Stimulated activated CD8-positive, alpha-beta memory T cell treated with anti-CD3 and anti-CD28 coated beads, Interleukin-7, amount 100 ng/mL, for 24 hours (primary cell): Measurements from ENCODE around the gene ACMSD.
"Not testable (repeated sequence)": the region's sequence is repeated elsewhere in the genome, so short reads cannot be mapped to it uniquely, and the experiment has no call there.

Experiments
- DNase-seq: peaks from one replicate; pipeline ENCODE4 v3.0.0-alpha.2; 2020; ENCODE audit warnings: low read depth

Gene ACMSD

DNA sequence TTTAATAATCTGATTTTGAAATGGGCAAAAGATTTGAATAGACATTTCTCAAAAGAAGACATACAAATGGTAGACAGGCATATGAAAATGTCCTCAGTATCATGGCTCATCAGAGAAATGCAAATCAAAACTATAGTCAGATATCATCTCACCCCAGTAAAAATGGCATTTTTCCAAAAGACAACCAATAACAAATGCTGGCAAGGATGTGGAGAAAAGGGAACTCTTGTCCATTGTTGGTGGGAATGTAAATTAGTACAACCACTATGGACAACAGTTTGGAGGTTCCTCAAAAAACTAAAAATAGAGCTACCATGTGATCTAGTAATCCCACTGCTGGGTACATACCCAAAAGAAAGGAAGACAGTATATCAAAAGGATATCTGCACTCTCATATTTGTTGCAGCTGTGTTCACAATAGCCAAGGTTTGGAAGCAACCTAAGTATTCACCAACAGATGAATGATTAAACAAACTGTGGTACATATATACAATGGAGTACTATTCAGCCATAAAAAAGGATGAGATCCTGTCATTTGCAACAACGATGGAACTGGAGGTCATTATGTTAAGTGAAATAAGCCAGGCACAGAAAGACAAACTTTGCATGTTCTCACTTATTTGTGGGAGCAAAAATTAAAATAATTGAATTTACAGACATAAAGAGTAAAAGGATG is 69.2 kb downstream of the ACMSD start:
- not testable (repeated sequence) for DNase-seq

DNA sequence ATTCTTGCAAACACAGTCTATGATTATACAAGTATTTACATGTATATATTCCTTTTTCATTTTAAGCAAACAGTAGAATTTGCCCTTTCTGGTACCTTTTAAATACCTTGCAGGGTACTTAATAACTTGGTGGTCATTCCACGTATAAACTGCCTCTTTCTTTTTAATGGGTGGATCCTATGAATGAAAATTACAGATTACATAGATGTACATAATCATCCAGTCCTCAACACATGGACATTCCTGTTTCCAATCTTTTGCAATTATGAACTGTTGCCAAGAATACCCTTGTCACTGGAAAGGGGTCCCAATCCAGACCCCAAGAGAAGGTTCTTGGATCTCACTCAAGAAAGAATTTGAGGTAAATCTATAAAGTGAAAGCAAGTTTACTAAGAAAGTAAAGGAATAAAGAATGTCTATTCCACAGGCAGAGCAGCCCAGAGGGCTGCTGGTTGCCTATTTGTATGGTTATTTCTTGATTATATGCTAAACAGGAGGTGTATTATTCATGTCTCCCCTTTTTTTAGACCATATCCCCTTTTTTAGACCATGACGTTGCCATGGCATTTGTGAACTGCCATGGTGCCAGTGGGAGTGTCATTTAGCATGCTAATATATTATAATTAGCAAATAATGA is 72.5 kb downstream of the ACMSD start:
- no peak for DNase-seq

DNA sequence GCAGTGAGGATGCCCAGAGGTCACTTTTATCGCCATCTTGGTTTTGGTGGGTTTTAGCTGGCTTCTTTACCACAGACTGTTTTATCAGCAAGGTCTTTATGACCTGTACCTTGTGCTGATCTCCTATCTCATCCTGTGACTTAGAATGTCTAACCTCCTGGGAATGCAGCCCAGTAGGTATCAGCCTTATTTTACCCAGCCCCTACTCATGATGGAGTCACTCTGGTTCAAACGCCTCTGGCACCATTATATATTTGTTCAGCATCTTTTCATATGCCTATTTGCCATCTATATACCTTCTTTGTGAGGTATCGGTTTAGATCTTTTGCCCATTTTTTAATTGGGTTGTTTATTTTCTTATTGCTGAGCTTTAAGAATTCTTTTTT is 73.0 kb downstream of the ACMSD start:
- no peak for DNase-seq

DNA sequence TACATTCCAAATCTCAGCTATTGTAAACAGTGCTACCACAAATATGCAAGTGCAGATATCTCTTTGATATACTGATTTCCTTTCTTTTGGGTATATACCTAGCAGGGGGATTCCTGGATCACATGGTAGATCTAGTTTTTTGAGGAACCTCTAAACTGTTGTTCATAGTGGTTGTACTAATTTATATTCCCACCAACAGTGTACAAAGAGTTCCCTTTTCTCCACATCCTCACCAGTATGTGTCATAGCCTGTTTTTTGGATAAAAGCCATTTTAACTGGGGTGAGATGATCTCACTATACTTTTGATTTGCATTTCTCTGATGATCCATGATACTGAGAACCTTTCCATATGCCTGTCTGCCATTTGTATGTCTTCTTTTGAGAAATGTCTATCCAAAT is 73.9 kb downstream of the ACMSD start:
- DNase-seq, result no peak

DNA sequence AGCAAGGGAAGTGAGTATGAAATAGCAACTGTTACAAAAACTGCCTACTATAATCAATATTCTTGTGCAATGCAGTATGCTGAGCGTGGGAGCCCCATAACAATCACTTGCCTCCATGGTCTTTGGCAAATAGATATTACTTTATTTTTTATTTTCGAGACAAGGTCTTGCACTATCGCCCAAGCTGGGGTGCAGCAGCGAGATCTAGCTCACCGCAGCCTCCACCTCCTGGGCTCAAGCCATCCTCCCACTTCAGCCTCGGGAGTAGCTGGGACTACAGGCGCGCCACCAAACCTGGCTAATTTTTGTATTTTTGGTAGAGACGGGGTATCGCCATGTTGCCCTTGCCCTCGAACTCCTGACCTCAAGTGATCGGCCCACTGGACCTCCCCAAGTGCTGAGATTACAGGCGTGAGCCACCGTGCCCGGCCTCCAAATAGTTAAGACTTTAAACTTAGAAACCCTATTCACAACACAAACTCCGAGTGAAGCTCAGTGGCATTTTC is 79.0 kb downstream of the ACMSD start:
- no peak for DNase-seq

DNA sequence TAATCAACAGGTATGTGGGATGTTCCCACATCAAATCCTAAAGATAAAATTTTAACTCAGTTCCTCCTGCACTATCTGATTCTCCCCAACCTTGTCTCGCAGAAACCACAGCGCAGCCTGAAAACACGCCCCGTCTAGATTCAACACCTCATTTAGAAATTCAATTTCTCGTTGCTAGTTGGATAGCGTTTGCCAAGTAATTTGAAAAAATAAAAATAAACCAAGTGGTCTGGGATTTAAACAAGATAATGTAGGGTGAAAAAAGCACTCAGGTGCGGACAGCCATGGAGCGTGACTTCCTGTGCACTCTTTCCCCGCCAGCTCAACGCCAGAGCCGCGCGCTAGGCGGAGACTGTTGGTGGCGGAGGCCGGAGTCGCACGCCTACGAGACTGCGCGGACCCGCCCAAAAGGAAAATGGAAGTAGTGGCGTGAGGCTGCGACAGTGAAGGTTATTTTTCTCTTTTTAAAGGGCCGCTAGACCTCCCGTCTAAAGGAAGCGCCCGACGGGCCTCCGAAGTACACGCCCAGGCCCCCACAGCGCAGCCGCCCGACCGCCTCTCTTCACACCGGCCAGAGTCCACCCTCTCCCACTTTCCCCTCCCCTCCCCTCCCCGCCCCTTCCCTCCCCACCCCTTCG is 79.6 kb downstream of the ACMSD start:
- no peak for DNase-seq

DNA sequence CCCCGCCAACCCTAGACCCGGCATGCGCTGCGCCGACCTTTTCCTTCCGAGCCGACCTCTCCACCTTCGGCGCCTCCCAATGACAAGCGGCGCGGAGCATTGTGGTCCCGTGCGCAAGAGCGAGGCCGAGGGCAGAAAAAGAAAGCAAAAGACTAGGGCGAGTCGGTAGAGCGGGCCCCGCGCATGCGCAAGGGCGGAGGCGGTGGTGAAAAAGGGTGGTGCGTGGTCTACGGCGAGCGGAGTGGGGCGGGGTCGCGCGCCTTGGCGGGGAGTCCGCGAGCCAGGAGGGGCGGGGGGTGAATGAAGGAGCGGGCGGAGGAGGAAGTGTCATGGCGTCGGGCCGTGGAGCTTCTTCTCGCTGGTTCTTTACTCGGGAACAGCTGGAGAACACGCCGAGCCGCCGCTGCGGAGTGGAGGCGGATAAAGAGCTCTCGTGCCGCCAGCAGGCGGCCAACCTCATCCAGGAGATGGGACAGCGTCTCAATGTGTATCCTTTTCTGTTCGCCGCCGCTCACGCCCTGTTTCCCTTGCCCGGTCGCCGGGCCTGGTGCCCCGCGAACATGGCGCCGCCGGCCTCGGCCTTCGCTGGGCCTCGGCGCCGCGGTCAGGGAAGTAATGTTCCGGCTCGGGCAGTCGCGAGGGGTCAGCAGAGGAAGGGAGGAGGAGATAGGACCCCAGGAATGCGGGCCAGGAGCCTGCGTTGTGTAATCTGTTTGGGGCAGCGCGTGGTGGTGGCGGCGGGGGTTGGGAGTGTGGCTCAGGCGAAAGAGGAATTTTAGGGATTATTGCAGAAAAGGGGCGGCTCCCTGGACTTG is 80.3 kb downstream of the ACMSD start, which contains the start of gene CCNT2:
TSS of gene CCNT2 (plus strand) at position 297 of the 815 bp plus-strand sequence. CDS start at position 330, 33 bp downstream.
- peak; percentile 97 for DNase-seq

DNA sequence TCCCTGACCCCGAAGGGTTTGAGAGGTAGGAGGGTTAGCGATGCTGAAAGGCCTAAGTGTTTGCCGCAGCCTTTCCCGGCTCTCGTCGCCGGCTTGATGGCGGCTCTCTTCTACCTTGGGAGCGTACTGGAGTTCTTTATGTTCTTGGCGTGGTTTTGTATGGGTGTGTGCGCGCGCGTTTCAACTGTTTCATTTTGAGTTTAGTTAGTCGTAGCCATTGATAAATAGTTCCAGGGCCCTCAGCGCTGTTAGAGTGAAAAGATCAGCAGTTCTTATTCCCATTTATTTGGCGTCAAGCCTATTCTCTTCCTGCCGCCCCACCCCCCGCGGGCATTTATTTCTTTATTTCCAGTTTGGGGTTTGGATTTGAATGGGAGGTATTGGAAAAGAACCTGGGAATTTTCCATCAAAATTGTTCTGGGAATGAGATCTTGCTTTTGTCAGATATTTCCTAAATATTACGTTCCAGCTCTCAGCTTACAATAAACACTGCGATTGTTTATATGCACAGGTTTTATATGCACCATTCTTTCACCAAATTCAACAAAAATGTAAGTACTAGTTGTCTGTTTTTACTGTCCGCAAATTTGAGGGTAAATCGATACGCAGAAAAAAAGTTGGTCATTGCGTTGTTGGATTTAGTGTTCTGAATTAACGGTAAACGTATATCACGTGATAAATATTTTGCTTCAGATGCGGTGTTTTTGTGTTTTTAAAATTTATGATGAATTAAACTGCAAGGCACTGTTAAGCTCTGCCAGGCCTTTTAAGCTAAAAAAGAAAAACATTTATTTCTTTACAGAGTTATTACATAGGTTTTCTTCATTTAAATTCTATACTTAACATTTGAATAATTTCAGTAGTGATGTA is 81.2 kb downstream of the ACMSD start:
- DNase-seq, result peak; percentile 26

DNA sequence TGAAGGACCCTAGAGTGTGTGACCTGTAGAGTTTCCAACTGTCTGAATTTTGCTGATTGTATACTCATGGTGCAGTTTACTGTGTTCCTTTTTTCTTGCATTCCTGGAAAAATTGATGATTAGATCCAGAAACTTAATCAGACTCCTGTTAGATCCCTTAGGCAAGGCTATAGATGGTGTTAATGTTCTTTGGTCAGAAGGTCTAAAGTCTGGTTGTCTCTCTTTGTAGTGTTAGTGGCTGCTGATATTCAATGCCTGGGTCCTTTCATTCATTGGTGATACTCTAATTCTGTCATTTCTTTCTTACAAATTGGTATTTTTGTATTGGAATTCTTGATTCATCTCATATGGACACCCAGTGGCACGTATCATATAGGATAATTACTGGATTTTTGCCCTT is 86.5 kb downstream of the ACMSD start:
- DNase-seq, result no peak

DNA sequence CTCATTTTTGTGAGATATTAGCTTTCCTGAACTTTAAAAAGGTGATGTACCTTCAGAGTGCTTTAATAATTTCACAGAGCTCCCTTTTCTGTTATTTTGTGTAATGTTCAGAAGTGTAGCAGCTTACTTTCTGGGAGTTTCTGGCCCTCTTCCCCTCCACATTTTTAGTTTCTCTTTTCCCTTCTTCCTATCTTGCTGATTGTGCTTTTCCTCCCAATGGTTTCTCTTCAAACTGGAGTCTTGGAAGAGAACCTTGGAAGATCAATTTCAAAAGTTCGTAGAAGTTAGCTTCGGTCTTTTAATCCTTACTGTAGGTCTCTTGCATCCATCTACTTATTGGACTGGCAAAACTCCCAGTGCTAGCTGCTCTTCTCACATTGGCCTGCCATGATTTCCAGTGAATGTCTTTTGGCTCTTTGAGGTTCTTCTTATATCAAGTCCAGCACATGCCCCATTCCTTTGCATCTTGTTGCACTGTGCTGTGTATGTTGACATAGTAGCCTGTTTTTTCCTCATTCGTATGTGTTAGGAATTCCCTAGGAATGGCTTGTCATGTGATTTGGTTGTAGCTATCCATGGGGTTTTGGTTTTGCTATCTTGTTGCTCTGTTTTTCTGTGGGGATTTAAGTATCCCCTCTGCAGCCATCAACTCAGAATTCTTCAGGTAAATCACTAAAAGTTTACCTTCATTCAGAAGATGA is 88.0 kb downstream of the ACMSD start:
- no peak for DNase-seq

DNA sequence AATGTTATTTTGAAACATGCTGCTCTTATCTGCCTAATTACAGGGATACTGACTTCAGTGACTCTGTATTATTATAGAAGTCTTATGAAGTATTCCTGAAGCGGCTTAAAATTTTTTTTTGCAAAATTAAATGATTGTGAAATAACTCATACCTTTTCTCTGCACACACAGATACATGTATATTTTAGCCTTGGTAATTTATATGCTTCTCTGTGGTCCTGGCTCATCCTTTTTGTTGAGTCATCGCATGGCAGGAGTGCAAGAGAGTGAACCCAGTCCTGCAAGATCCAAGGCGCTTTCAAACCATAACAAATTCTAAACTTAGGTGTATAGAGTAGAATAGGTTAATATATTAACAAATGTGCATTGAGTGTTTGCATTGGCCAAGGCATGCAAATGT is 88.8 kb downstream of the ACMSD start:
- no peak for DNase-seq

DNA sequence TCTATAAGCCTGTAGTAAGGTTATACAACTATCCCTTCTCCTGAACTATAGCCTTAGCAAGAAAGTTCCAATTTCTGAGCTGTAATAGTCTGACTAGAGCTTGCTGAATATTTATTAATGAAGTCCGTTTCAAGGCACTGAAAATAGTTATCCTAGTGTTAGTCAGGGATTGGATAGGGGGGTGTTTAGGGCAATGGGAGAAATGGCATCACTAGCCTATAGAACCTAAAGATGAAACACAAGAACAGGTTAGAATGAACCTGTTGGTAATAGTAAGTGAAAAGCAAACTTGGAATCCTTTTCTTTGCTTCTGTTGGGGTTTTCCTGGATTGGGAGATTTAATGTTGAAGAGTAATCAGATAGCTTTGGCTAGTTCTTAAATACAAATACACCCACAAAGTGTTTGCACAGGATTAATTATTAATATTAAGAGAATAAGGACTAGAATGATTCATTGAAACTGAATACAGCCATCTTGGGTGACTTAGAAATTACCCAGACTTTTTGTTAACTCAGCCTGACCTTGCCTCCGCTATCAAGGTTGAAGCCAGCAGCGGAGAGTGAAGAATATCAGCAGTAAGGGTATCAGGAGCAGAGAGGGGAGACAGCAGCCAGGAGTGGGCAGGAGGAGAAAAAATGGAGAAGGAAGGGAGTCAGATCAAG is 94.6 kb downstream of the ACMSD start:
- no peak for DNase-seq

DNA sequence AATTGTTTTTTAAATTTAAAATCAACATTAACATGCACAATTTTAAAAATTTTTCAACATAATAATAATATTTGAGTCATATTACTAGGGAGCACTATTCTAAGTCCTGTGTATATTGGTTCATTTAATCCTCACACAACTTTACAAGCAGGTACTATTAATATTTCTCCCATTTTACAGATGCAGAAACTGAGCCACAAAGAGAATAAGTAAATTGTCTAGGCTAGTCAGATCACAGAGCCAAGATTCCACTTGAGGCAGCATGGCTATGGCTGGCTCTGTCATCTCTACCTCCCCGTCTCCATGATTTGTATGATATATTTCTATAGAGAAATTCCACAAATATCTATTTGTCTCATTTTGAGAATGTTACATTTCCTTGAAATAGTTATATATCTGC is 95.3 kb downstream of the ACMSD start:
- DNase-seq, result no peak

DNA sequence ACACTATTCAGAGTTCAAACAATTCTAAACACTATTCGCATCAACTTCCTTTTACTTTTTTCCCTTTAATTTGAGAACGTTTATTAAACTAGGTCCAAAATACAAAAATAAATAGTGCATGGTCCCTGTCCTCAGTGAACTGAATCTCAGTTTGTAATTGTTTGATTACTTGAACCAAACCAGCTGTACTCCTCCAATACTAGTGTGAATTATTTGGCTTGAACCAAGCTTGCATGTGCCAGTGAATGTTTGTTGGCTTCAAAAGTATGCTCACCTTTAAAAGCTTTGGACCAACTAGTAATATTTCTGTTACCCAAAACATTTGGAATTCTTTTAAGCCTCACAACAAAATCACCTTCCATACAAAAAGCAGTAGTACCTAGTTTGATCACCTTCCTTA is 95.7 kb downstream of the ACMSD start:
- DNase-seq, result no peak

DNA sequence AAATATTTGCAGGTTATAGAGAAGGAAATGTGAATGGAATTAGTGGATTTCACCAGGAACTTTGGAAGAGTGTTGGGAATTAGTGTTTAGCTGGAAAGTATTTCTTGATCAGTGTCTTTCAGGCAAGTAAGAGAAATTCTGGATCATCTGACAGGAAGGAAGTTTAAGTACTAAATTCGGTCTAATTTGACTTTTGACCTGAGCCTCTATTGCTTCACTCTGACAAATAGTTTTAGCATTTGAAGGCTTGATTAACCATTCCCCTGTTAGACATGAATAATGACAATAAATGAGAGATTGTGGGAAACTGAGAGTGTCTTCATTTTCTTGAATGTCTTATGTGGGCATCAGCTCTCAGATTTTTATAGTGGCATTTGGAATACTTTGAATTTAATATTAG is 96.2 kb downstream of the ACMSD start:
- no peak for DNase-seq

DNA sequence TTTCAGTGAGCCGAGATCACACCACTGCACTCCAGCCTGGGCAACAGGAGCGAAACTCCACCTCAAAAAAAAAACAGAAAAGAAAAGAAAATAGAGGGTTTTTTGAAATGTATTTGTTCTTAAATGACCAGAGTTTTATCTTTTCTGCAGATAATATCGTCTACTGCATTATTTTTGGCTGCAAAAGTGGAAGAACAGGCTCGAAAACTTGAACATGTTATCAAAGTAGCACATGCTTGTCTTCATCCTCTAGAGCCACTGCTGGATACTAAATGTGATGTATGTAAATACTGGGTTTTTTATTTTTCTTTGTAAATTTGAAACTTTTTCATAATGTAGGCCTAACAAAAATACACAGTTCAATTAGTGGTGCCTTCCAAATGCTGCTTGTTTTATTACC is 98.3 kb downstream of the ACMSD start:
- DNase-seq, result no peak

DNA sequence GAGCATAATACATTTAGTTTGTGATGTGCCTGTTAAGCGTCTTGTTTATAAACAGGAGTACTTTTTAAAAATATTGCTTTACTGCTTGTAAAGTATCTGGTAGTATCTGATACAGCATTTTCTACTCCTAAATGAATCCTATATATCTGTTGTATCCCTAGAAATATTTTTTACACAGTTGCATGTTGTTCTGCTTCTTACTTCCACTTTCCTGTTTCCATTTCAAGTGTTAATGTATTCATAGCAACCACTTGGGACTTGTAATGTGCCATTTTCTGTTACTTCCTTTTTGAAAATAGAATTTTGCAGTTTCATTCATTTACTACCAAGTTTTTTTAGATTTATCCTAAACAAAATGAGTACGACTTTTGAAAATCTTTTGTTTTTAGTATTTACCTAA is 105.1 kb downstream of the ACMSD start:
- DNase-seq, result no peak

DNA sequence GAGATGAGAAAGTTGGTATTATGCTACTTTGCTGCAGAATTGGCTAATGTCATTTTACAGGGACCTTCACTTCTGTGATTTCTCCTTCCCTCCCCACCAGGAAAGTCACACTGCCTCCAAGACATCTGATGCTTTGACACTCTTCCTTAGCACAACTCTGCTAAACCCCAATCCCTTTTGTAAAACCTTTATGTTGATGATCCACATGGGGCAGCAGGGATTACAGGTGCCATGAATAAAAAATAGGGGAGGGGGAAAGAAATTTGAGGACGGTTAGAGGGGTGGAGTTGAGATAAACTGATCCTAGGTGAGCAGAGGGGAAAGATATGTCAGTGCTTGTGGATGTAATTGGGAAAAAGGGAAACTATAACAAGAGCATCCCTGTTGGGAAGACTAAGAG is 106.6 kb downstream of the ACMSD start:
- DNase-seq, result no peak

DNA sequence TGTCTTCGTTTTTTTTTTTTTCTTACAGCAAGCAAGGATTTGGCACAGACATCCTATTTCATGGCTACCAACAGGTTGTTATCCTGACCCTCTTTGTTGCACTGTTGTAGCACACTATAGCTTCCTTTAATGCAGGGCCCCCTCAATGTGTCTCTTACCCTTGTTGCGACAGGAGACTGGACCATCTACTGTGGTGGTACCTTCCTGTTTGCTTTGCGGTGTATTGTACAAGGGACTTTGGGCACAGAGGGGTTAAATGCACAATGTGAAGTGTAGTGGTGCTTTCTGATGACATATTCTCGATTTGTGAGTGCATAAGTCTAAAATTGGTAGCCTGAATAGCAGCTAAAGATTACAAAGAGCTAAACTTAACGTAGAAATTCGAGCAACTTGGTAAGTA is 107.7 kb downstream of the ACMSD start:
- DNase-seq, result no peak

DNA sequence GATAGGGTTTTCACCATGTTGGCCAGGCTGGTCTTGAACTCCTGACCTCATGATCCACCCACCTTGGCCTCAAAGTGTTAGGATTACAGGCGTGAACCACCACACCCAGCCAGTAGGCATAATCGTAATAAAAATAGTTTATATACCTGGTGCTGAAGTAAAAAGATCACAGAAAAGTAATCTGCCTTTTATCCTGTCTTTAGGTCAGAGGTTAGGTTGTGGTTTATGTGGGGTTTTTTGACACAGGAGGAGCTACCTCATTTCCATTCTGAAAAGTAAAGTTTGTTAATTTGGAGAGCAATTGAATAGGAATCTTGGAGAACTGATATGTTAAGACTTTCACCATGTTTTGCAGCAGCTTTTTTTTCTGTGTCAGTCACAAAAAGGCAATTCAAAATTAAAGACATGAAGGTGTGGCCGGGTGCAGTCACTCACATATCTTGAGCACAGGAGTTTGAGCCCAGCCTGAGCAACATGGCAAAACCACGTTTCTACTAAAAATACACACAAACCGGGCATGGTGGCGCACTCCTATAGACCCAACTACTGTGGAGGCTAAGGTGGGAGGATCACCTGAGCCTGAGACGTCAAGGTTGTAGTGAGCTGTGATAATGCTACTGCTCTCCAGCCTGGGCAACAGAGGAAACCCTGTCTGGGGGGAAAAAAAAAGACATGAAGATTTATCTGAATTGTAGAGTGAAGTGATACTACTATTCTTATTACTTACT is 111.7 kb downstream of the ACMSD start:
- DNase-seq, result no peak
